Suprapubic skin (tissue), 4 donors: ENCODE measurements around the gene NMB.

Experiments used
- CTCF ChIP-seq, 2 donors: fragments of 200-600 bp in 1 of 2; fragments of 450-650 bp in 1 of 2; sonication (generic) in 1 of 2; IDR thresholded peaks; one replicate each; pipeline ENCODE4 v1.5.1; 2016 to 2019; ENCODE audit warnings: antibody characterized with exemption in 2 of 2, mild to moderate bottlenecking in 1 of 2, moderate library complexity in 1 of 2
- EP300 ChIP-seq: sonication (generic); formaldehyde crosslinking; IDR thresholded peaks from one replicate; pipeline ENCODE4 v1.6.1; 2017; ENCODE audit warnings: antibody characterized with exemption
- POLR2A ChIP-seq, 2 donors: fragments of 450-650 bp; IDR thresholded peaks; one replicate each; pipeline ENCODE4 v1.6.1; 2017; ENCODE audit warnings: antibody characterized with exemption in 2 of 2, mild to moderate bottlenecking in 2 of 2, moderate library complexity in 2 of 2
- POLR2AphosphoS5 ChIP-seq, 3 donors: sonication (generic); formaldehyde crosslinking; IDR thresholded peaks; one replicate each; pipeline ENCODE4 v1.6.1; 2017; ENCODE audit warnings: antibody characterized with exemption in 3 of 3

GRCh38 chr15:84689858-84690257 lies 31.9 kb upstream of the NMB start:
- TF ChIP-seq CTCF (IDR thresholded peaks at IDR 0.05) = no peak
- TF ChIP-seq POLR2A (IDR thresholded peaks at IDR 0.05) = no peak
- TF ChIP-seq POLR2AphosphoS5 (IDR thresholded peaks at IDR 0.05) = no peak
- TF ChIP-seq EP300 = no peak
